ENCODE results near the gene ANO8.

The ANO8 gene

DNA sequence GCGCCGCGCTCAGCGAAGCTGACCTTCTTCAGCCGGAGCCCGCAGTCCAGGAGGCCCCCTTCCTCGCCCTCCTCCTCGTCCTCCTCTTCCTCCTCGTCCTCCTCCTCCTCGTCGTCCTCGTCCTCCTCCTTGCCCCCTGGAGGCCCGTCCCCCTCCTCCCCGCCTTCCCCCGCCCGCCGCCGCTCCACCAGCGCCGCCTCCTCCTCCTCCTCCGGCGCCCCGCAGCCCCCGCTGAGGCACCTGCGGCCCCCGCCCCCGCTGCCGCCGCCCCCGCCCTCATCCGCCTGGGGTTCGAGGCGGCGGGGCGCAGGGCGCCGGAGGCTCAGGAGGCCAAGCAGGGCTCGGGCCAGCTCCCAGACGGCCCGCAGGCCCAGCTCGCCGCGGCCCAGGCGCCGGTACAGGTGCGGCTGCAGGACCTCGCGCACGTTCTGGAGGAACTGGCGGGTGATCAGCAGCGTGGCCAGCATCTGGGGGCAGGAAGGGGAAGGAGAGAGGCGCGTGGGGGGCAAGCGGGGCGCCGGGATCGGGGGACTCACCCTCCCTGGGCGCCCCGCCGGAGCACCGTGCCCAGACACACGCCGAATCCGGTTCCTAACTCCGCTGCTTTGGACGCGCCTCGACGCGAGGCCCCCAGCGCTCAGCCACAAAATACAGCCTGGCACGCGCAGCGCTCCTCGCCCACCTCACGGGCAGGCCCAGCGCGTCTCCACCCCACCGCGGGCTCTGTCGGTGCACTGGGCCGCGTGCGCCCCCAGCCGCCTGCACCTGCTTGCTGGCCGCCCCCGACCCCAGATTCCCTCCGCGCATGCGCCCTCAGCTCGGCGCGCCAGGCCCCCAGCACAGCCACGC lies 5.9 kb downstream of the ANO8 start:
- peaks cover 0 to 27% (median 19%) of the 10 kb centered on the region in 4 experiments for H3K4me1 ChIP-seq (ENCODE audit: control extremely low read depth in 1 of 4, control insufficient read depth in 4 of 4, insufficient read depth in 4 of 4, low read length in 3 of 4)
- H3K4me3 ChIP-seq (ENCODE audit: control insufficient read depth in 1 of 7, extremely low read depth in 1 of 7, insufficient read depth in 4 of 7, low read depth in 2 of 7, low read length in 6 of 7), result peak overlapping the region in 5 of 7 experiments; percentile 16 to 74 (median 59)
- peak in 2 of 3 donors; percentile 52 to 64 for DNase-seq
- no peaks in the 10 kb centered on the region for H3K36me3 ChIP-seq (ENCODE audit: control insufficient read depth in 4 of 4, insufficient read depth in 4 of 4, low read length in 3 of 4)
- ChIA-PET CTCF (interaction anchor here (1.3 kb wide), 1 partner anchor 17 kb away, joined by 4 read pairs; no protein-coding TSS in a partner anchor), POLR2A (interaction anchor here (0.5 kb wide), 1 partner anchor 396 kb away, joined by 3 read pairs; no protein-coding TSS in a partner anchor)
- 4% methylated on average over 68 of the region's 94 CpGs for WGBS (ENCODE audit: insufficient coverage)
- H3K27ac ChIP-seq (ENCODE audit: insufficient read depth in 1 of 2, low read depth in 1 of 2, low read length in 2 of 2, poor library complexity in 1 of 2, severe bottlenecking in 2 of 2), result peak overlapping the region in 1 of 2 experiments; percentile 34
- no peaks in the 10 kb centered on the region for H3K9me3 ChIP-seq (ENCODE audit: control extremely low read depth in 1 of 5, control insufficient read depth in 4 of 5, insufficient read depth in 2 of 5, low read depth in 1 of 5, low read length in 4 of 5)
- peaks cover 0 to 12% (median 0%) of the 10 kb centered on the region in 5 experiments for H3K27me3 ChIP-seq (replicated peaks in 2 of 5; ENCODE audit: control insufficient read depth in 4 of 5, insufficient read depth in 5 of 5, low read length in 4 of 5)

DNA sequence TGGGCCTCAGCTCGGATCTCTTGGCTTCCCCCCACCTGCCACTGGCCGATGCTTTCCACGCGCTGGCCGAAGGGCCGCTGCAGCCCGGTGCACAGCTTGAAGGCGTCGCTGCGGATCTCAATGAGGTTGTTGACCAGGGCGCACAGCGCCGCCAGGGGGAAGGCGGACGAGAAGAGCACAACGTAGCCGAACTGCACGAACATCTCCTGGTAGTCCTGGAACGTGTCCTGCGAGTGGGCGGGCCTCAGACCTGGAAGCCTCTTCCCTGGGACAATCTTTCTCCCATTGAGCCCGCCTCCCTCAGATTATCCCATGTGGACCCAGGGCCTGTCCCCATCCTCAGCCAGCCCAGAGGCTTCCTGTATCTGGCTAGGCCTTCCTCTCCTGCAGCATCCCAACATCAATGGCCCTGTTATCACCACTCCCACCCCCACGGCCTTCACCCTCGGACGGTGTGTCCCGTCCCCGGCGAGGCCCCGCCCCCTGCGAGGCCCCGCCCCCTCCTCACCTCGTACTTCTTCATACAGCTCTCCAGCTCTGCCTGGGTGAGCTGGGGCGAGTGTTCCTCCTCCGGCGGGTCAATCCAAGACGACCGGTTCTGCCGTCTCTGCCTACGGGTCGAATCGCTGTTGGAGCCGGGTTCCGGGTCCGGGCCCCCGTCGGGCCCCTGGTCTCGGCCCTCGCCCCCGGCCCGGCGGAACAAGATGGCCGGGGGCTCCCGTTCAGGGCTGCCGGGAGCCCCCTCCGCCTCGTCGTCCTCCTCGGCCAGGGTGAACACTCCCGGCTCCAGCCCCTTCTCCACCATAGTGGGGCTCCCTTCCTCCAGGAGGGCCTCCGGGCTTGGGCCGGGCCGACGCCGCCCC lies 6.8 kb downstream of the ANO8 start:
- no peaks in the 10 kb centered on the region for H3K9me3 ChIP-seq (ENCODE audit: control extremely low read depth in 1 of 5, control insufficient read depth in 4 of 5, insufficient read depth in 2 of 5, low read depth in 1 of 5, low read length in 4 of 5)
- H3K4me3 ChIP-seq (ENCODE audit: control insufficient read depth in 1 of 7, extremely low read depth in 1 of 7, insufficient read depth in 4 of 7, low read depth in 2 of 7, low read length in 6 of 7), result peak overlapping the region in 6 of 7 experiments; percentile 16 to 74 (median 56)
- CTCF ChIA-PET, result interaction anchor here (0.7 to 1.3 kb wide), 3 partner anchors 14 to 64 kb away, joined by 3 to 4 read pairs (median 3); no protein-coding TSS in a partner anchor
- peaks cover 0 to 12% (median 0%) of the 10 kb centered on the region in 5 experiments for H3K27me3 ChIP-seq (replicated peaks in 2 of 5; ENCODE audit: control insufficient read depth in 4 of 5, insufficient read depth in 5 of 5, low read length in 4 of 5)
- peak overlapping the region in 1 of 2 experiments; percentile 34 for H3K27ac ChIP-seq (ENCODE audit: insufficient read depth in 1 of 2, low read depth in 1 of 2, low read length in 2 of 2, poor library complexity in 1 of 2, severe bottlenecking in 2 of 2)
- POLR2A ChIA-PET, result interaction anchor here (2.0 kb wide), 1 partner anchor 18 kb away, joined by 6 read pairs; the partner anchor contains the start of gene DDA1
- DNase-seq, result peak in 2 of 3 donors; percentile 59 to 65
- H3K4me1 ChIP-seq (ENCODE audit: control extremely low read depth in 1 of 4, control insufficient read depth in 4 of 4, insufficient read depth in 4 of 4, low read length in 3 of 4), result peaks cover 0 to 25% (median 19%) of the 10 kb centered on the region in 4 experiments
- WGBS (ENCODE audit: insufficient coverage), result 42% methylated on average over 50 of the region's 64 CpGs
- no peaks in the 10 kb centered on the region for H3K36me3 ChIP-seq (ENCODE audit: control insufficient read depth in 4 of 4, insufficient read depth in 4 of 4, low read length in 3 of 4)

- H3K4me3 ChIP-seq (ENCODE audit: control insufficient read depth in 1 of 7, extremely low read depth in 1 of 7, insufficient read depth in 4 of 7, low read depth in 2 of 7, low read length in 6 of 7), result no peak overlapping the region
- H3K27me3 ChIP-seq (replicated peaks in 2 of 5; ENCODE audit: control insufficient read depth in 4 of 5, insufficient read depth in 5 of 5, low read length in 4 of 5), result peaks cover 0 to 12% (median 0%) of the 10 kb centered on the region in 5 experiments
- DNase-seq, result no peak
- H3K9me3 ChIP-seq (ENCODE audit: control extremely low read depth in 1 of 5, control insufficient read depth in 4 of 5, insufficient read depth in 2 of 5, low read depth in 1 of 5, low read length in 4 of 5), result no peaks in the 10 kb centered on the region
- peaks cover 0 to 24% (median 20%) of the 10 kb centered on the region in 4 experiments for H3K4me1 ChIP-seq (ENCODE audit: control extremely low read depth in 1 of 4, control insufficient read depth in 4 of 4, insufficient read depth in 4 of 4, low read length in 3 of 4)
- ChIA-PET POLR2A (interaction anchor here (2.0 kb wide), 1 partner anchor 17 kb away, joined by 6 read pairs; the partner anchor contains the start of gene DDA1), CTCF (interaction anchor here (0.8 kb wide), 1 partner anchor 65 kb away, joined by 3 read pairs; no protein-coding TSS in a partner anchor)
- H3K36me3 ChIP-seq (ENCODE audit: control insufficient read depth in 4 of 4, insufficient read depth in 4 of 4, low read length in 3 of 4), result peaks cover 0 to 7% (median 2%) of the 10 kb centered on the region in 4 experiments
- no peak overlapping the region for H3K27ac ChIP-seq (ENCODE audit: insufficient read depth in 1 of 2, low read depth in 1 of 2, low read length in 2 of 2, poor library complexity in 1 of 2, severe bottlenecking in 2 of 2)
- 94% methylated on average over 25 of the region's 27 CpGs for WGBS (ENCODE audit: insufficient coverage)
Measured at GRCh38 chr19:17327068-17327653, 7.5 kb downstream of the ANO8 start.

- H3K27me3 ChIP-seq (replicated peaks in 2 of 5; ENCODE audit: control insufficient read depth in 4 of 5, insufficient read depth in 5 of 5, low read length in 4 of 5), result peaks cover 0 to 12% (median 0%) of the 10 kb centered on the region in 5 experiments
- peaks cover 0 to 13% (median 7%) of the 10 kb centered on the region in 4 experiments for H3K36me3 ChIP-seq (ENCODE audit: control insufficient read depth in 4 of 4, insufficient read depth in 4 of 4, low read length in 3 of 4)
- no peaks in the 10 kb centered on the region for H3K9me3 ChIP-seq (ENCODE audit: control extremely low read depth in 1 of 5, control insufficient read depth in 4 of 5, insufficient read depth in 2 of 5, low read depth in 1 of 5, low read length in 4 of 5)
- no peak overlapping the region for H3K4me3 ChIP-seq (ENCODE audit: control insufficient read depth in 1 of 7, extremely low read depth in 1 of 7, insufficient read depth in 4 of 7, low read depth in 2 of 7, low read length in 6 of 7)
- ChIA-PET POLR2A (interaction anchor here (2.0 kb wide), 1 partner anchor 17 kb away, joined by 6 read pairs; the partner anchor contains the start of gene DDA1), CTCF (no interaction called here)
- no peak for DNase-seq
- peaks cover 0 to 26% (median 20%) of the 10 kb centered on the region in 4 experiments for H3K4me1 ChIP-seq (ENCODE audit: control extremely low read depth in 1 of 4, control insufficient read depth in 4 of 4, insufficient read depth in 4 of 4, low read length in 3 of 4)
- no peak overlapping the region for H3K27ac ChIP-seq (ENCODE audit: insufficient read depth in 1 of 2, low read depth in 1 of 2, low read length in 2 of 2, poor library complexity in 1 of 2, severe bottlenecking in 2 of 2)
- 93% methylated on average over 9 of the region's 11 CpGs for WGBS (ENCODE audit: insufficient coverage)
Measured at GRCh38 chr19:17326595-17326966, 8.1 kb downstream of the ANO8 start.

- peaks cover 0 to 16% (median 9%) of the 10 kb centered on the region in 4 experiments for H3K36me3 ChIP-seq (ENCODE audit: control insufficient read depth in 4 of 4, insufficient read depth in 4 of 4, low read length in 3 of 4)
- no peak overlapping the region for H3K27ac ChIP-seq (ENCODE audit: insufficient read depth in 1 of 2, low read depth in 1 of 2, low read length in 2 of 2, poor library complexity in 1 of 2, severe bottlenecking in 2 of 2)
- WGBS (ENCODE audit: insufficient coverage), result 98% methylated on average over 17 of the region's 17 CpGs
- H3K4me3 ChIP-seq (ENCODE audit: control insufficient read depth in 1 of 7, extremely low read depth in 1 of 7, insufficient read depth in 4 of 7, low read depth in 2 of 7, low read length in 6 of 7), result no peak overlapping the region
- DNase-seq, result no peak
- H3K27me3 ChIP-seq (replicated peaks in 2 of 5; ENCODE audit: control insufficient read depth in 4 of 5, insufficient read depth in 5 of 5, low read length in 4 of 5), result peaks cover 0 to 12% (median 0%) of the 10 kb centered on the region in 5 experiments
- H3K4me1 ChIP-seq (ENCODE audit: control extremely low read depth in 1 of 4, control insufficient read depth in 4 of 4, insufficient read depth in 4 of 4, low read length in 3 of 4), result peaks cover 0 to 26% (median 20%) of the 10 kb centered on the region in 4 experiments
- POLR2A ChIA-PET, result interaction anchor here (2.0 kb wide), 1 partner anchor 16 kb away, joined by 6 read pairs; the partner anchor contains the start of gene DDA1
- CTCF ChIA-PET, result no interaction called here
- H3K9me3 ChIP-seq (ENCODE audit: control extremely low read depth in 1 of 5, control insufficient read depth in 4 of 5, insufficient read depth in 2 of 5, low read depth in 1 of 5, low read length in 4 of 5), result no peaks in the 10 kb centered on the region
Measured at GRCh38 chr19:17325881-17326594, 8.6 kb downstream of the ANO8 start.

DNA sequence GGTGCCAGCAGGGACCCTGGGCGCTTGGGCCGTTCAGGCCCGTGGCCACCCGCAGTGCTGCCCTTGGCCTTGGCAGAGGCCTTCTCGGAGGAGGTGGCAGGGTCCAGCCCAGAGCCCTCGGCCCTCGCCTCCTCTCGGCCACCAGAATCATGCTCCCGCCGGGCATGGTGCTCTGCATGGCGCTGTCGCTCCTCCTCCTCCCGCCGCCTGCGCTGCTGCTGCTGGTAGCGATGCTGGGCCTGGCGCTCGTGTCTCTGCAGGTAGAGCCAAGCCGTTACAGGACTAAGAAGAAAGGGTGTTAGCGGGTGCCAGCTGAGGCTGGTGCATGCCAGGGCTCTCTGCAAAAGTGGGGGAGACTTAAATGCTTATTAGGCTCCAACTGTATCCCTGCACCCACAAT lies 9.5 kb downstream of the ANO8 start:
- Histone ChIP-seq H3K36me3 (ENCODE audit: control insufficient read depth in 4 of 4, insufficient read depth in 4 of 4, low read length in 3 of 4) (peaks cover 0 to 22% (median 17%) of the 10 kb centered on the region in 4 experiments), H3K4me1 (ENCODE audit: control extremely low read depth in 1 of 4, control insufficient read depth in 4 of 4, insufficient read depth in 4 of 4, low read length in 3 of 4) (peaks cover 0 to 26% (median 20%) of the 10 kb centered on the region in 4 experiments), H3K27me3 (replicated peaks in 2 of 5; ENCODE audit: control insufficient read depth in 4 of 5, insufficient read depth in 5 of 5, low read length in 4 of 5) (peaks cover 0 to 9% (median 0%) of the 10 kb centered on the region in 5 experiments), H3K4me3 (ENCODE audit: control insufficient read depth in 1 of 7, extremely low read depth in 1 of 7, insufficient read depth in 4 of 7, low read depth in 2 of 7, low read length in 6 of 7) (no peak overlapping the region), H3K9me3 (ENCODE audit: control extremely low read depth in 1 of 5, control insufficient read depth in 4 of 5, insufficient read depth in 2 of 5, low read depth in 1 of 5, low read length in 4 of 5) (no peaks in the 10 kb centered on the region), H3K27ac (ENCODE audit: insufficient read depth in 1 of 2, low read depth in 1 of 2, low read length in 2 of 2, poor library complexity in 1 of 2, severe bottlenecking in 2 of 2) (no peak overlapping the region)
- POLR2A ChIA-PET, result no interaction called here
- no peak for DNase-seq
- CTCF ChIA-PET, result no interaction called here
- WGBS (ENCODE audit: insufficient coverage), result over 99% methylated on average over 17 of the region's 20 CpGs

Measured in common myeloid progenitor, CD34-positive (primary cell).